GM11168 (cell line): ENCODE data around the gene GRIK2.

ENCODE experiments used
- in situ Hi-C: fragments of 300-500 bp; cut with MboI; formaldehyde crosslinking; loops from one replicate; pipeline ENCODE4 v1.12.0; 2022; ENCODE audit warnings: low sequenced_read_pairs; ENCODE audit not compliant: unreplicated experiment

The GRIK2 gene

DNA sequence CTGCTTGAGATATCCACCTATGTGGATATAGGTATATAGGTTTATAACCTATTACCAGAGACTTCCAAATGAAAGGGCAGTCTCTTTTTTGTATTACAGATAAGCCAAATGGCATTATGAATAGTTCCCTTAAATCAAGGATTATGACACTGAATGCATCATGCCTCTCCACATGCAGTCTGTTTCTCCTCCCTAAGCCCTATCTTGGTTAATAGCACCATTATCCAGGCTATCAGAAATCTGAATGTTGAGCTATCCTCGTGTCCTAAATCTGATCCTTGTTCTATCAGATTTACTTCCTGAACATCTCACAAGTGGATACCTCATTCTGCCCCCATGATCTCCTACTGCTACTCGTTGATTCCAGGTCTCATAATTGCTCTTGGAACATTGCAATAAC, 138.0 kb downstream of the GRIK2 start:
- in situ Hi-C loops, result no loop called here

DNA sequence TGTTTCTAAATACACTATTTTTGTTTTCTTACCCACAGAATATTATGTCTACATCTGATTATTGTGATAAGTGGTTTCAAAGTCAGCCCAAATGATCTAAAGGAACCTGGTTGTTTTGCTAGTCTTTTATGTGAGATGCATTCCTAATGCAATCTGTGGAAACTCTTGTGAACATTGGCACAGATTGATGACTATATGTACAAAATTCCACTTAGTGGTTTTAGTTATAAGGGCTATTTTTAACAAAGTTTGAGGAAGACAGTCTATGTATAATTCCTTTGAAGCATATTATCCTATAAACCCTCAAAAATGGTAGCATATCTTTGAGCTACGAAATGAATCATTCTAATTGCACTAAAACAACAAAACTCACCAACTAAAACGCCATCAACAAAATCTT, 140.9 kb downstream of the GRIK2 start:
- in situ Hi-C loops, result no loop called here

DNA sequence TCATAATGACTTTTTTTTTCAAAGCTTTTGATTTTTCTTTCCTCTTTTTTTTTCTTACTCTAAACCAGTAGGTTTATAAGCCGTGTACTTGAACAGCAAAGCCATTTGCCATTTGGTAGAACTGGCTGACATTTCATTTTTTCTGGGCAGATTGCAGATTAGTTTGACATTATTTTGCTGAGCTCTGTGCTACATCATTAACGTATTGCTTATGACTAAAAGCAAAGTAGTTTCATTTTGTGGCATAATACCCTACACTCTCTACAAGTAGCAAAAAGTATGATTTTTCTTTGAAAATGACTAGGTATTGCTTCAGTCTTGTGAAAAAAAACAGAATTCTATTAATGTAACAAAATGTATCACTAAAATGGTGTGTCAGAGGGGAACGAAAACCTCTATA, 141.3 kb downstream of the GRIK2 start:
- in situ Hi-C loops, result no loop called here

GRCh38 chr6:101537753-101538316, 144.3 kb downstream of the GRIK2 start:
- in situ Hi-C loops, result no loop called here

- in situ Hi-C loops, result no loop called here
Observed at GRCh38 chr6:101539510-101540245, 146.2 kb downstream of the GRIK2 start.

- in situ Hi-C loops, result no loop called here
Observed at GRCh38 chr6:101541894-101542293, 148.4 kb downstream of the GRIK2 start.

DNA sequence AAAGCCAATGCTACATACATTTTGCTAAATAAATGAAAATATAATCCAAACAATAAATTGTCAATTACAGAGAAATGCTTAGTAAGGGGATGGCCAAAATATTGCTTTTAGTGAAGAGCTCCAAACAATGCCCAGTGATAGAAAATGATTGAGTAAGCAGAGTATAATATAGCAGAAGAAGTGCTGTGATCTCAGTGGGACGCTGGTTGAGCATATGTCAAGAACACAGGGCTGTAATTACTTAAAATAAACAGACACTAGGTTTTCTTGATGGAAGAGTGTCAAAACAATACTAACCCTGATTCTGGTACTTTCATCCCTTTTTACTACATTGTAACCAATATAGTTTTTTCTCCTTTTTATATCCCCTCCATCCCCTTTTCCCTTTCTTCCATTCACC, 150.3 kb downstream of the GRIK2 start:
- in situ Hi-C loops, result no loop called here

DNA sequence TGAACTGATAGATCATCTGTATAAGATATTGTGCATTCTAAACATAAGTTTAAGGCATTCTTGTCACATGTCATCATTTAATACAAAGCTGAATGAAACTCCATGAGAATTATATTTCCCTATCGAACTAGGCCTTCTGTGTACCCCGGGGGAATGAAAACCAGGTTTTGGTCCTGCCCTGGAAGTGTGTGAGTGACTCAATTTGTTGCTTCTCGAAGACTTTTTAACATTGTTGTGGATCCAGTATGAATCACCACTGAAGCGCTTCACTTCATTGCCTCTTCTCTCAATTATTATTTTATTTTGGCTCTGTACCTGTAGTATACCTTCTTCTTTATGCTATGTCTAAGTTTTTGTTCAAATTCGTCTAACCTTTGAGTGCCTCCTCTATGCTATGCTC, 150.8 kb downstream of the GRIK2 start:
- in situ Hi-C loops, result no loop called here

DNA sequence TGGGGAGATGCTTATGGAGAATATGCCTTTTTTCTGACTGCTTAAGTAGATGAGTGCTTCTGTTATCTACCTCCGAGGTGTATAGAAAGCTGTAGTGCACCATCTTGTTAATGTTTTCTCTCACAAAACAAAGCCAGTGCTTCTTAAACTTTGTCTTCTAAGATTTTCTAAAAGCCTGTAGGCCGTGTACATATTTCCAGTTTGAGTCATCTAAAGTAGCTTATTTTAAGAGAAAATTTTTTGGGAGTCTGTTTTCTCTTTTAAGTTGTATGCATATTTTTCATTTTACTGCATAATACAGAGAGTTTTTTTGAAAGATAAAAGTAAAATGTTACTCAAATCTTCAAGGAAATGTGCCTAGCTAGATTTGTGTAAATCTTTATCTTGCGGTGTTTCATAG, 151.7 kb downstream of the GRIK2 start:
- in situ Hi-C loops, result no loop called here

GRCh38 chr6:101550451-101550850, 156.9 kb downstream of the GRIK2 start:
- in situ Hi-C loops, result no loop called here

DNA sequence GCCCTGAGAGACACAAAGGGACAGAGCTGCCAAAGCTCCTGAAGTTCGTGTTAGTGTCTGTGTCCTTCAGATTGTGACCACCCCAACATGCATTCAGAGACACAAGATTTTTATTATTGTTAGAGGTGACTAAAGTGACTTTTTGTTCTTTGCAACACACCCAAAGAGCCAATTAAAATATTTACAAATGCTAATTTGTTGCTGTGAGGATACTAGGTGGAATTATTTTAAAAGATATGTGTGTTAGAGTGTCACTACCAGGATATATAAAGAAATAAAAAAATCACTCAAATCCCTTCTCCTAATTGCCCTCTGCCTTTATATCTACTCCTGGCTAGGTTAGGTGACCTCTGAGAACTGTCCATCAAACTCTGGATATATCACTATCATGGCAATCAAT, 160.7 kb downstream of the GRIK2 start:
- in situ Hi-C loops, result no loop called here

- in situ Hi-C loops, result no loop called here
Observed at GRCh38 chr6:101558712-101559111, 165.2 kb downstream of the GRIK2 start.

DNA sequence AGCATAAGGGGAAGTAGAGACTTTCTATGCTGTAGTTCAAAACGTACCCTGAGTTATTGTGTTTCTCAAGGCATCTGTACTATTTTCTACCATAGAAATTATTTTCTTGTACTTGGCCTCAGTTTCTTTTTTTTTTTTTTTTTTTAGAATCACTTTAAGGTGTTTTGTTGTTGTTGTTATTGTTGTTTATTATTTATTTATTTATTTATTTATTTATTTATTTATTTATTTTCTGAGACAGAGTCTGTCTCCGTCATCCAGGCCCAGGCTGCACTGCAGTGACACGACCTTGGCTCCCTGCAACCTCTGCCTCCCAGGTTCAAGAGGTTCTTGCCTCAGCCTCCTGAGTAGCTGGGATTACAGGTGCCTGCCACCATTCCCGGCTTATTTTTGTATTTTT, 179.1 kb downstream of the GRIK2 start:
- in situ Hi-C loops, result no loop called here

- in situ Hi-C loops, result no loop called here
Observed at GRCh38 chr6:101577091-101577490, 183.6 kb downstream of the GRIK2 start.

DNA sequence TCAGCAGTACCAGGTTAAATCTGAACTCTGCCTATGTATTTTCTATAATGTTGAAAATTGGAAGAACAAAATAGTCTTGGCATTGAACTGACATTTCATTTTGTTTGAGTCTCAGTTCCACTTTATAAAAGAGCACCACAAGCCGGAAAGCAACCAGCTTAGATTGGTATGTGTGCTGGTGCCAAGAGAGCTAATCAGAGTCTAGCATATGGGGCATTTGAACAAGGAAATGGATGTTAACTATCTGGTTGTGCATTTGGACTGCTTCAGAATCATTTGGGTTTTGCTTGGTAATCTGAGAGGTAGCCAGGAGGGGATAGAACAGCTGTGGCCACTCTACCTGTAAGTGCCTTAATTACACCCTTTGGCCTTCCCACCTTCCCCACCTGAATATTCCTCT, 184.8 kb downstream of the GRIK2 start:
- in situ Hi-C loops, result no loop called here

DNA sequence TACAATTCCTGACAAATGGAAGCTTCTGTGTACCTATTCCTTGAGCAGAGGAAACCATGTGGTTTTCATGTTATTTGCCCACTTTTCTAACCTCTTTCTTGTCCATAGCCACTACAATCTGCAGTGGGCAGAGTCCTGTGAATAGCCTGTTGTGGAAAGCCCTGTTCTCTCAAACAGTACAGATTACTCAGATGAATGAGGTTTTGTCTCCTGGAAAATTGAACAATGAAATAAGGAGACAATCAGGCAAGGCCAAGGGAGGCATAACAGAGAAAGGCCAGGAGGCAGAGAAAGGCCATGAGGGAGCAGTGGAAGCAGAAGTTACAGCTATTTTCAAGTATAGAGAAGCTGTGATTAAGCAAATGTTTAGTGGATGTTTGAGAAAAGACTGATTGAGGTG, 189.3 kb downstream of the GRIK2 start:
- in situ Hi-C loops, result no loop called here

DNA sequence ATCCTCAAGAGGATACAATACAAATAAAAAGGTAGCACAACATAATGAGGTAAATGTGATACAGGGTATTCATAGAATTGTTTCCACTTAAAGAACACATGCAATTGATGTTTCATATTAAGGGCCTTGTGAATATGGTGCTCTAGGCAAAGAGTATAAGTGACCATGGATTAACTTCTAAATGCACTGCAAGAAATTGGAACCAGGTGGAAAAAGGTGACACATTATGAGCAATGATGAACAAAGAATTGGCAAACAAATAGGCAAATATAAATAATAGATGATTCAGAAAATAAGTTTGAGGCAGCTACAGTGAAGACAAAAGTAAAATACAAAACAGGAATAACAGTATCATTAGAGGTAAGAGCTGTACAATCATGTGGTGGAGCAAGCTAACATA, 192.0 kb downstream of the GRIK2 start:
- in situ Hi-C loops, result no loop called here

GRCh38 chr6:101588343-101588742, 194.8 kb downstream of the GRIK2 start:
- in situ Hi-C loops, result no loop called here

DNA sequence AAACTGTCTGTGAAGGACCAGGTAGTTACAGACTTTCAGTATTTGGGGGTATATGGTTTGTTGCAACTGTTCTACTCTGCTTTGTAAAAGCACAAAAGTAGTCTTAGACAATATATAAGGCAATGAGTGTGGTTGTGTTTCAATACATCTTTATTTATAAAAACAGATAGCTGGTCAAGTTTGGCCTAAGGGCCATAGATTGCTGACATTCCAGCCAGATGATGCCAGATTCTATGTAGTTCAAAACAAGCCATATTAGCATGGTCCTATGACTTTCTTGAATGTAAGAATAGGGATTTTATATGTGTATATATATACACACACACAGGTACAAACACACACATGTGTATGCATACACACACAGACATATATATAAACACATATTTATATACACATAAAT, 201.8 kb downstream of the GRIK2 start:
- in situ Hi-C loops, result no loop called here

DNA sequence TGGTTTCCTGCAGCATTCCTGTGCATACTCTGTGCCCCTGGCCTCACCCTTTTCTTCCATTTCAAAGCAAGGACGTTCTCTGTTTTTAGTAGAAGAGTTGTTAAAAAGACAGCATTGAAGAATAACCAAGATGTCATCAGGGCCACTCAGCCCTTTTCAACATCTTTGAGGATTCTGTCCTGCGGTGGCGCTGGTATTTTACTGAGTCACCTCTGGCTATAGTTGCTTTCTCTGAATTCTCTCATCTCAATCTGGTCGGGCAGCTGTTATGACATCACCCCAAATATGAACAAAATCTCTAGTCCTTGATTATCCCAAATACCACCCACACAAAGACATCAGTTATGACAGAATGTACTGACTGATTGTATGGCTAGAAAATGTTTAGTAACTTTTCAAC, 204.2 kb downstream of the GRIK2 start:
- in situ Hi-C loops, result no loop called here

- in situ Hi-C loops, result no loop called here
Observed at GRCh38 chr6:101605426-101605825, 211.9 kb downstream of the GRIK2 start.

- in situ Hi-C loops, result no loop called here
Observed at GRCh38 chr6:101605874-101606273, 212.4 kb downstream of the GRIK2 start.
